Activated T-helper 2 cell treated with anti-CD3 and anti-CD28 coated beads, Interferon-gamma antibody, Interleukin-2, Interleukin-4, amounts not matched to agents 10 μg/mL and 5 μg/mL and 100 μg/mL, durations not matched to agents 14 hours and 24 hours and 36 hours (primary cell): Measurements from ENCODE around the gene ITGA8. TPM values are rescaled to one million over a fixed set of nuclear protein-coding genes. Genes with fewer than 3 reads are reported as not detected.

Experiments used
- DNase-seq: peaks from one replicate; pipeline ENCODE4 v3.0.0; 2021; ENCODE audit warnings: low spot score
- H3K27ac Mint-ChIP-seq: one replicate; pipeline ENCODE4 v1.8.0; 2021; ENCODE audit warnings: mixed read lengths
- H3K27me3 Mint-ChIP-seq: one replicate; pipeline ENCODE4 v1.8.0; 2021; ENCODE audit warnings: low read depth, mixed read lengths
- H3K36me3 Mint-ChIP-seq: one replicate; pipeline ENCODE4 v1.8.0; 2021; ENCODE audit warnings: low read depth, mixed read lengths
- H3K4me1 Mint-ChIP-seq: one replicate; pipeline ENCODE4 v1.8.0; 2021; ENCODE audit warnings: low read depth, mixed read lengths
- H3K4me3 Mint-ChIP-seq: one replicate; pipeline ENCODE4 v1.8.0; 2021; ENCODE audit warnings: low read depth, mild to moderate bottlenecking, moderate library complexity, mixed read lengths
- H3K9me3 Mint-ChIP-seq: one replicate; pipeline ENCODE4 v1.8.0; 2021; ENCODE audit warnings: mixed read lengths
- intact Hi-C: fragments of 100-400 bp; cut with micrococcal nuclease; formaldehyde crosslinking; loops from one replicate; pipeline ENCODE4 v1.15.1; 2023
- total RNA-seq: library from RNA; stranded (reverse); gene quantifications from 2 replicates; pipeline ENCODE4 v1.2.3, GENCODE V29; 2022

Gene ITGA8
- total RNA-seq, 1 donor from 2014 or later: not detected

DNA sequence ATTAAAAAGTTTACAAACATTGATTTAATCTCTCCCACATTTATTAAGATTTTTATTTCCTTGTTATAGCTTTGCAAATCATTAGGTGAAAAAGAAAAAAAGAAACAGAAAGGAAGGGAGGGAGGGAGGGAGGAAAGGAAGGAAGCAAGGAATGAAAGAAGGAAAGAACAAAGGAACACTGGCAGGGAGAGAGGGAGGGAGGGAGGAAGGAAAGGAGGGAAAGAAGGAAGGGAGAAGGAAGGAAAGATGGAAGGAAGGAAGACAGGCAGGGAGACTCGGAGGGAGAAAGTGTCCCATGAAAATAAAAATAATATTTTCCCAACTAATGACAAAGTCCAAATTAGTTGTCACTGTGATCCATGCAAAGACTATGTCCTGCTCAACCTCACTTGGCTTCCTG, 6.3 kb upstream of the ITGA8 start:
- Mint-ChIP-seq H3K9me3 (no peaks in the 10 kb centered on the region), H3K4me1 (no peaks in the 10 kb centered on the region), H3K36me3 (no peaks in the 10 kb centered on the region), H3K27me3 (peaks cover 15% of the 10 kb centered on the region), H3K4me3 (no peak overlapping the region), H3K27ac (no peak overlapping the region)
- intact Hi-C loops: loop anchor here (5.0 to 10.0 kb wide), 2 partner anchors 96 to 141 kb away; no protein-coding TSS in a partner anchor
- DNase-seq: no peak

DNA sequence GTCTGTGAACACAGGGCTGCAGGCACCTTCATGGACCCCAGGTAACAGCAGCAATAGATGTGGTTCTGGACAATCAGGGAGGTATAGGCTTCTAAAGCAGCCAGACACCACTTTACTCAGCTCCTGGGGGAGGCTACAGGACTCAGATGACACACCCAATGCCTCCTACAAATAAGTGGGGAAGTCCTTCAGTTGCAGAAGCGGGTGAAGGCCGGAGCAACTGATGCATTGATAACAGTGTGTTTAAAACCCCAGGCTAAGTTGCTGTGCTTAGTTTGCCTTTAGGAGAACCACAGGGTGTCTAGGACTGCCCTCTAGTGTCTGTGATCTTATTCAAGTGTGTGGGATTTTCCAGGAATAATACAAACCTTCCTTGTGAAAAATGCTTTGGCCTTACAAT, 5.9 kb upstream of the ITGA8 start:
- H3K36me3 Mint-ChIP-seq: no peaks in the 10 kb centered on the region
- no peak overlapping the region for H3K27ac Mint-ChIP-seq
- DNase-seq: no peak
- peaks cover 19% of the 10 kb centered on the region for H3K27me3 Mint-ChIP-seq
- H3K9me3 Mint-ChIP-seq: no peaks in the 10 kb centered on the region
- no peak overlapping the region for H3K4me3 Mint-ChIP-seq
- intact Hi-C loops: loop anchor here (1.0 to 10.0 kb wide), 3 partner anchors 97 to 291 kb away; no protein-coding TSS in a partner anchor
- H3K4me1 Mint-ChIP-seq: no peaks in the 10 kb centered on the region

DNA sequence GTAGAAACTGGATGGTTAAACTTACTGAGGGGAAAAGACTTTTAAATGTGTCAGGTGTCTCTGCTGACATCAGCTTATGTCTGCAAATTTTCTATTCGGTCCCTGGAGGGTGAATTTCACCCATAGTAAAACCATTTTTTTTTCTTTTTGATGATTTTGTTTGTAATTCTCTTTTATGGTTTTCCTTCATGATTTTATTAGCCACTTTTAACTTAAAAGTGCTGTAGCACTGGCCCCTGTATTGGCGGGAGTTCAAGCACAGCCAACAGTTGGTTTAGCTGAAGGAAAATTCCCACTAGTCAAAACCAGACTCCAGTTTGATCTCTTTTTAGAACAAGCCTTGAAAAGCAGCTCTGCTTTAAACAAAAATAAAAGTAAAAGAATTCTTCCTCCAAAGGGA, 5.0 kb upstream of the ITGA8 start:
- Mint-ChIP-seq H3K36me3 (no peaks in the 10 kb centered on the region), H3K4me1 (no peaks in the 10 kb centered on the region), H3K9me3 (no peaks in the 10 kb centered on the region), H3K27me3 (peaks cover 26% of the 10 kb centered on the region), H3K4me3 (no peak overlapping the region), H3K27ac (no peak overlapping the region)
- intact Hi-C loops: loop anchor here (1.0 to 10.0 kb wide), 3 partner anchors 98 to 290 kb away; no protein-coding TSS in a partner anchor
- DNase-seq: no peak

DNA sequence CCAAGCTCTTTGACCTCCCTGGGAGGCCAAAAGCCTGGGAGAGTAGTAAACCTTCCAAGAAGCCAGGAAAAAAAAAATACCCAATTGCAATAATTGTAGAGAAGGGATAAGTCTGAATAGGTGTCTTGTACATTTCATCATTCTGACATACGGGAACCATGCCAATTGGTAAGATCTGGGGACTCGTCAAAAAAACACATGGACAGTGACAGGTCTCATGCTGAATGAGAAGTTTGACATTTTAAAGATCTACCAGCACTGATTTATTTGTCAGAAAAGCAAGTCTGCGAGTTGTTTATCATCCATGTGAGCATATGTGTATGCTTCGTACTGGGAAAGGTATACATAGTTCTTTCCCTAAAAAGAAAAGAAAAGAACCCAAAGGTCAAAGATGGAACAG, 4.1 kb upstream of the ITGA8 start:
- Mint-ChIP-seq H3K4me1 (no peaks in the 10 kb centered on the region), H3K36me3 (no peaks in the 10 kb centered on the region), H3K27ac (no peak overlapping the region), H3K4me3 (no peak overlapping the region), H3K9me3 (no peaks in the 10 kb centered on the region), H3K27me3 (peaks cover 29% of the 10 kb centered on the region)
- intact Hi-C loops: loop anchor here (10.0 kb wide), 1 partner anchor 139 kb away; no protein-coding TSS in a partner anchor
- no peak for DNase-seq

DNA sequence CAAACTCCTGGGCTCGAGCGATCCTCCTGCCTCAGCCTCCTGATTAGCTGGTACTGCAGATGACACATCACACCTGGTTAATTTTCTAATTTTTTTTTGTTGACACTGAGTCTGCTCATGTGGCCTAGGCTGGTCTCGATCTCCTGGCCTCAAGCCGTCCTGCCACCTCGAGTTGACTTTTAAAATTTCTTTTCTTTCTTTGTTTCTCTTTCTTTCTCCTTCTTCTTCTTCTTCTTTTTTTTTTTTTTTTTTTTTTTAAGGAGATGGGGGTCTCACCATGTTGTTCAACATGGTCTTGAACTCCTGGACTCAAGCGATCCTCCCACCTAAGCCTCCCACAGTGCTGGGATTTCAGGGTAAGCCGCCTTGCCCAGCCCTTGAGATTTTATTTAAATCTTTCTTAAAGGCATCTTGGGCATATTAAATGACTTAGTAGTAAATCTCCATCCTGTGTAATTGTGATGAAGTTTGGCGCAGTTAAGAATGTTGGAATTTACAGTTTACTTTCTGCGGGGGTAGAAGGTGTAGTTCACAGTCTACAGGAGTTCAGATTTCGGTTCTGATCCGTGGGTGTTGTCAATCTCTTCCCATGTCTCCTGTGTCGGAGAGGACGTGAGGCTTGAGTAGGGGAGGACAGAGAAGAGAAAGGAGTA, 1.0 kb upstream of the ITGA8 start:
- intact Hi-C loops: loop anchor here (10.0 kb wide), 1 partner anchor 136 kb away; no protein-coding TSS in a partner anchor
- Mint-ChIP-seq H3K27me3 (peaks cover 47% of the 10 kb centered on the region), H3K36me3 (no peaks in the 10 kb centered on the region)

DNA sequence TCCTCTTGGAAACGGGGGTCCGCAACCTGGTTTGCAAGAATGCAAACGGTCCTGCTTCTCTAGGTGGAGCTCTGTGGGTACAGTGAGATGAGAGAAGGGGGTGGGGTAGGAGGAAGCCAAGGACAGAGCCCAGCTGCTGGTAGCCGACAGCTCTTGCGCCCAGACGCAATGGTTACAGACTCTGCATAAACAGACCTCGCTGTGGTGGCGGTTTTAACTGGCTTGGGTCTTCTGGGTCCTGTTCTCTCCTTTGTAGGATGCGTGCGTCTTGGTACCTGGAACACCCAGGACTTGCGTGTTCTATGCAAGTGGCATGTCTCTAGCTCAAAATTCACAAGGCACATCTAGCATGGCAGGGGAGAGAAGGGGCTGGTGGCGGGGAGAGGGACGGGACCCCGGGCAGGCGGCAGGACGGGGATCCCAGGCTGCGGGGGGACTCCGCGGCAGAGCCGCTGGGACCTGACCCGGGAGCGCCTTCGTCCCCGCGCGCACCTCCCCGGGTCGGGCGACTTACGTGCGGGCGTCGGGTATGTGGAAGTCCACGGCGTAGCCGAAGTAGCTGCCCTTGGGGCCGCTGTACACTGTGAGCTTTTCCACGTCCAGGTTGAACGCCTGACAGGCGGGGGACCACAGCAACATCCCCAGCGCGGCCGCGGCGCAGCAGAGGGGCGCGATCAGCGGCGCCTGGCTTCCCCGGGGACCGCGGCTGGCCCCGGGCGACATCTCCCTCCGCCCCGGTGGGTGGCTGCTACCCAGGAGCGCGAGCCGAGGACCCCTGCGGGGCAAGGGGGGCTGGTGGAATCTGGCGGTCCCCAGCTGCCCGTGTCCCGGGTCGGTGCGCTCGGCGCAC, 448 bp downstream of the ITGA8 start:
- no peak overlapping the region for H3K4me3 Mint-ChIP-seq
- no peaks in the 10 kb centered on the region for H3K9me3 Mint-ChIP-seq
- H3K27ac Mint-ChIP-seq: no peak overlapping the region
- intact Hi-C loops: no loop called here
- no peak for DNase-seq
- H3K27me3 Mint-ChIP-seq: peaks cover 48% of the 10 kb centered on the region
- no peaks in the 10 kb centered on the region for H3K4me1 Mint-ChIP-seq
- H3K36me3 Mint-ChIP-seq: no peaks in the 10 kb centered on the region

More for the DNA sequence above, 1.0 kb upstream of the ITGA8 start:
- no peak for DNase-seq
- Mint-ChIP-seq H3K27ac (no peak overlapping the region), H3K4me1 (no peaks in the 10 kb centered on the region), H3K9me3 (no peaks in the 10 kb centered on the region), H3K4me3 (no peak overlapping the region)

DNA sequence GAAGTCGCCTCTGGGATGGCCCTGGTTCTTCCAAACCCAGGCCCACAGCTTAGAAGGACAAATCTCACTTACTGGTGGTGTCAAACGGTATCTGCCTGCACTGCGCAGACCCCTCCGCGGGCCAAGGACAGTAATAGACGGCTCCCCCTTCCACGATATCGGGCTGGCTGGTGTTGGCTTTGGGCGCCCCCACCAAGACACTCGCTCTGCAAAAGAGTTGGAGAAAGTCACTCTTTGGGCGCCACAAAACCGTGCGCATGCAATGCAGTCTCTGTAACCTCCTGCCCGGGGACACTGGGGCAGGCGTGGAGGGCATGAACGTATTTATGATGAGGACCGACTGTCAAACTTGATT, 1.1 kb downstream of the ITGA8 start:
- Mint-ChIP-seq H3K36me3 (no peaks in the 10 kb centered on the region), H3K4me3 (no peak overlapping the region), H3K9me3 (no peaks in the 10 kb centered on the region), H3K4me1 (no peaks in the 10 kb centered on the region), H3K27ac (no peak overlapping the region), H3K27me3 (peaks cover 48% of the 10 kb centered on the region)
- intact Hi-C loops: no loop called here
- DNase-seq: no peak

DNA sequence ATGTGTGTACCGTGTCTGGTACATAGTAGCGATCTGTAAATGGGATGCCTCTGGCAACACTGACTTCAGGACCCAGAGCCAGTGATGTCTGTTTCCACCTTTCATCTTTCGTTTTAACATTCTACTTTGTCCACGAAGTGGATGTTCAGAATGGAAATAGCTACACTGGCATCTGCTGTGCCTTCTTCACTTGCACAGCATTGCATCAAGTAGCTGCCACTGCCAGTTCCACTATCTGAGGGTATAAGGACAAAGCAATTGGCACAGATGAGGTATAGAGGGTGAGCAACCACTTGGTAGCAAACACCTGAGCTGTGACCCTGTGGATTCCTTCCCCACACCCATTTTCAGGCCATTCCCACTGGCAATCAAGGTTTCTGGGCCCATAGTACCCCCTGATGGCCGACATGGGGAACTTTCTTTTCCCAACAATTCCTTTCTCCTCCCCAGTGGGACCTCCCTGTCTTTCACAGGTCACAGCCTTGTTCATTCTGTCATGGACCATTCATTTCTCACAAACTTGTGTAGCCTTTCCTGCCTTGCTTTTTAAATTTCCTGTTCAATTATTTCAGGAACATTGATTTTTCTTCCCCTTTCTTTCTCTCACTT, 4.0 kb downstream of the ITGA8 start:
- no peak for DNase-seq
- Mint-ChIP-seq H3K4me1 (no peaks in the 10 kb centered on the region), H3K9me3 (no peaks in the 10 kb centered on the region), H3K27ac (no peak overlapping the region), H3K27me3 (peaks cover 52% of the 10 kb centered on the region), H3K4me3 (no peak overlapping the region), H3K36me3 (no peaks in the 10 kb centered on the region)
- intact Hi-C loops: no loop called here

DNA sequence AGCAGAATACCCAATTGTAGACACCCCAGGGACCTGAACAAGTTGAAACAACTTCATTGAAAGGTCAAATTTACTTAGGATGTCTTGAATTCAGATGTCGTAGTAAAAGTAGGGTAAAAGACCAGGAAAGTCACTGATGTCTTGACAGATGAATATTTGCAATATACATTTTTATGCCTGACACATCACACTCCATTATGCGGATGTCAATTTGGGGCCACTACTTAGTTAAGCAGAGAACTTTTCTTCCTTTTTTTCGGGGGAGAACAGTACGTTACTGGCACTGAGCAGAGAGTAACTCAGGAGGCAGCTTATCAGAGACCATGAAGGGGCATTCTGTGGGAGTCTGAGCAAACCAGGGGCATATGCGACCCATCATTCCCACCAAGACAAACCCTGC, 4.9 kb downstream of the ITGA8 start:
- intact Hi-C loops: no loop called here
- Mint-ChIP-seq H3K4me3 (no peak overlapping the region), H3K9me3 (no peaks in the 10 kb centered on the region), H3K27ac (no peak overlapping the region), H3K36me3 (no peaks in the 10 kb centered on the region), H3K27me3 (peaks cover 46% of the 10 kb centered on the region), H3K4me1 (no peaks in the 10 kb centered on the region)
- DNase-seq: no peak

DNA sequence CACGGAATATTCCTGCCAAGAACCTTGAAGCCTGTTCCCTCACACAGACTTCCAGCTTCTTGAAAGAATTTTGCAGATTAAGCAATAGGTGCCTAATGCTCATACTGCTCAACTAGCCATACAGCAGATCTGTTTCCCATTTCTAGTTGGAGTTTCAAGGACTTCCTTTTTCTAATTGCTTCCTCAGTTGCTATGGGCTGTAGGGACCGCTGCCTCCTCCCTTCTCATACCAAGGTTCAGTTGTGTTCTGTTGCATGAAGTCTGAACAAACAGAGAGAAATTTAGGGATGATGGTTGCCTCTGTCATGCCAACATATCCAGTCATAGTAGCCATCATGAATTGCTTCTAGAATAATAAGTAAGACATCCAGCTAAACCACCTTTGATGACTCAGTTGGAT, 6.8 kb downstream of the ITGA8 start:
- Mint-ChIP-seq H3K36me3 (no peaks in the 10 kb centered on the region), H3K4me1 (no peaks in the 10 kb centered on the region), H3K4me3 (no peak overlapping the region), H3K27ac (no peak overlapping the region), H3K9me3 (no peaks in the 10 kb centered on the region), H3K27me3 (peaks cover 35% of the 10 kb centered on the region)
- DNase-seq: no peak
- intact Hi-C loops: no loop called here

DNA sequence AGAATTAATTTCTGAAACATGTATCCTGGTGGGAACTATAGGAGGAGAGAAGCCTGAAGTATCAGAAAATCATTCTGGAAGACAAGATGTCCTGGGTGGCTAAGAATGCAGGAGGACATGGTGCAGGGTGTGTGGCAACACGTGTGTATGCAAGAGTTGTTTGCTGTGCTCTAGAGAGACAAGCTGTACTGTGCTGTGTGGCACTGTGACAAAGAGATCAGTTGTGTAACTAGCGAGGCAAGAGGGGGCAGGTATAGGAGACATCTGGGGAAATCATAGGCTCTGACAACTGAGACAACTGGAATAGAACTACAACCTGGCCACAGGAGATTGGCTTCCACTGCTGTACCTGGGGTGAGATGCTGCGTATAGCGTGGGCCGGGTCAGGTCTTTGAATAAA, 9.3 kb downstream of the ITGA8 start:
- H3K36me3 Mint-ChIP-seq: no peaks in the 10 kb centered on the region
- intact Hi-C loops: no loop called here
- no peaks in the 10 kb centered on the region for H3K4me1 Mint-ChIP-seq
- H3K27me3 Mint-ChIP-seq: peaks cover 21% of the 10 kb centered on the region
- DNase-seq: no peak
- no peaks in the 10 kb centered on the region for H3K9me3 Mint-ChIP-seq
- H3K27ac Mint-ChIP-seq: no peak overlapping the region
- H3K4me3 Mint-ChIP-seq: no peak overlapping the region

DNA sequence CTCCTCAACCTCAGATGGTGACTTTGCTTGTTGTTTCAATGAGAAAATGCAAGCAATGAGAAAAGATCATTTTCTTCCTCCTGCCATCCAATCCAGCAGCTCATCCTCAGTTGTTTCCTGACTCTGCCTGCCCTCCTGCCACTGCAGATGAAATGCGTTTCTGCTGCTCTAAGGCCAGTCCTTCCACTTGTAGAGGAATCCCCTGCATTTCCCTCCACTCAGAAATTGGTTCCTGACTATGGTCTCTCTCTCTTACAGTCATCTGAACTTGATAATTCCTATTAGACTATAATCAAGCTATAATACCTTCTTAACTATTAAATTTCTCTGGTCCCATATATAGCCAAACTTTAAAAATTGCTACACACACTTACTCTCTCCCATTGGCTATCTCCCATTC, 14.4 kb downstream of the ITGA8 start:
- DNase-seq: no peak
- intact Hi-C loops: no loop called here
- Mint-ChIP-seq H3K27me3 (peaks cover 4% of the 10 kb centered on the region), H3K4me3 (no peak overlapping the region), H3K27ac (no peak overlapping the region), H3K4me1 (no peaks in the 10 kb centered on the region), H3K9me3 (no peaks in the 10 kb centered on the region), H3K36me3 (no peaks in the 10 kb centered on the region)

DNA sequence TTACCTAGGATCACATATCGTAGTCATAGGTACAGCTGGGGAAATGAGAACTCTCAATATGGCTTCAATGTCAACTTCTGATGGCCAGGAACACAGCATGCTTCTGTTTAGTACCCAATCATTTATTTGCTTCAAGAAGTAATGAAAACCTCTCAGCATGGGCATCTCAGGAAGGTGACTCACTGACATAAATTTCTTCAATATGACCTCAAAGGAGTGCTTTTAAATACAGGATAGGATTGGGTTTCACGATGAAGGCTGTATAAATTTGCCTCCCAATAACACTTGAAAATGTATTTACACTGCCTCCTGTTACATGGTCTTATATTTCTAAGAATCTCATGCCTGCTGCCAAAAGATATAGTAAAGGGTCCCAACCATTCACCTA, 15.1 kb downstream of the ITGA8 start:
- H3K27me3 Mint-ChIP-seq: peaks cover 4% of the 10 kb centered on the region
- no peaks in the 10 kb centered on the region for H3K36me3 Mint-ChIP-seq
- no peak overlapping the region for H3K4me3 Mint-ChIP-seq
- no peaks in the 10 kb centered on the region for H3K9me3 Mint-ChIP-seq
- intact Hi-C loops: no loop called here
- DNase-seq: no peak
- H3K4me1 Mint-ChIP-seq: peaks cover 2% of the 10 kb centered on the region
- H3K27ac Mint-ChIP-seq: no peak overlapping the region
